Measurements from ENCODE around the gene KLF18.
"Not testable (repeated sequence)": the region's sequence is repeated elsewhere in the genome, so short reads cannot be mapped to it uniquely, and the experiment has no call there.

Gene KLF18

GRCh38 chr1:44119525-44119924 lies 21.9 kb downstream of the KLF18 start:
- DNase-seq = no peak

- no peak for DNase-seq
Measured at GRCh38 chr1:44118682-44119081, 22.7 kb downstream of the KLF18 start, which contains the start of gene KLF17. Gene KLF17 (plus strand): TSS chr1:44118821. CDS start chr1:44118908, 87 bp downstream.

- DNase-seq = not testable (repeated sequence)
Measured at GRCh38 chr1:44117272-44117671, 24.2 kb downstream of the KLF18 start.

GRCh38 chr1:44114098-44114497 lies 27.3 kb downstream of the KLF18 start:
- no peak for DNase-seq

- DNase-seq = no peak
Measured at GRCh38 chr1:44113095-44113609, 28.3 kb downstream of the KLF18 start.

- no peak for DNase-seq
Measured at GRCh38 chr1:44112486-44112885, 28.9 kb downstream of the KLF18 start.

- no peak for DNase-seq
Measured at GRCh38 chr1:44111861-44112260, 29.6 kb downstream of the KLF18 start.

GRCh38 chr1:44110916-44111315 lies 30.5 kb downstream of the KLF18 start:
- DNase-seq = no peak

GRCh38 chr1:44108971-44109370 lies 32.5 kb downstream of the KLF18 start:
- DNase-seq = no peak

- DNase-seq = no peak
Measured at GRCh38 chr1:44108241-44108640, 33.2 kb downstream of the KLF18 start.

- DNase-seq = no peak
Measured at GRCh38 chr1:44105810-44106209, 35.6 kb downstream of the KLF18 start.

- no peak for DNase-seq
Measured at GRCh38 chr1:44103270-44104131, 37.9 kb downstream of the KLF18 start.

GRCh38 chr1:44101328-44101727 lies 40.1 kb downstream of the KLF18 start:
- no peak for DNase-seq

- no peak for DNase-seq
Measured at GRCh38 chr1:44100183-44100868, 41.1 kb downstream of the KLF18 start.

- DNase-seq = no peak
Measured at GRCh38 chr1:44094047-44094446, 47.4 kb downstream of the KLF18 start.

- DNase-seq = no peak
Measured at GRCh38 chr1:44090429-44091252, 50.8 kb downstream of the KLF18 start.

GRCh38 chr1:44089371-44090048 lies 51.9 kb downstream of the KLF18 start:
- no peak for DNase-seq

Measured in activated CD4-positive, alpha-beta T cell treated with anti-CD3 and anti-CD28 coated beads, Interleukin-2, amount 50 U/mL, for 4 hours (primary cell).